GM23338 (cell line): Measurements from ENCODE around the gene CRYZL1. TPM values are rescaled to one million over a fixed set of nuclear protein-coding genes. Genes with fewer than 3 reads are reported as not detected.

Source experiments
- ATAC-seq: fragments of 200-7000 bp; cut with Tn5 transposase; 3 replicates; pipeline ENCODE4 v1.9.1; 2020
- DNase-seq: peaks from one replicate; pipeline ENCODE4 v3.0.0-alpha.2; 2015; ENCODE audit warnings: low spot score
- H2AFZ ChIP-seq: fragments of 200-600 bp; sonication (generic); 2 replicates; pipeline ENCODE4 v1.8.0; 2016; ENCODE audit warnings: antibody characterized with exemption, mild to moderate bottlenecking, moderate library complexity
- H3F3A ChIP-seq: fragments of 200-600 bp; sonication (generic); replicated peaks from 2 replicates; pipeline ENCODE4 v1.8.0; 2017; ENCODE audit warnings: antibody characterized with exemption, mixed run types, low read depth
- H3K27ac ChIP-seq: fragments of 200-600 bp; sonication (generic); 2 replicates; pipeline ENCODE4 v1.6.1; 2016; ENCODE audit warnings: low read depth
- H3K27me3 ChIP-seq: fragments of 200-600 bp; sonication (generic); 2 replicates; pipeline ENCODE4 v1.8.0; 2016; ENCODE audit warnings: mild to moderate bottlenecking, mixed run types, moderate library complexity; ENCODE audit not compliant: insufficient read depth
- H3K36me3 ChIP-seq: fragments of 200-600 bp; sonication (generic); 2 replicates; pipeline ENCODE4 v1.8.0; 2016; ENCODE audit warnings: mild to moderate bottlenecking; ENCODE audit not compliant: insufficient read depth
- H3K4me1 ChIP-seq: fragments of 200-600 bp; sonication (generic); 2 replicates; pipeline ENCODE4 v1.8.0; 2016; ENCODE audit warnings: mild to moderate bottlenecking, moderate library complexity; ENCODE audit not compliant: insufficient read depth
- H3K4me2 ChIP-seq: fragments of 200-600 bp; sonication (generic); 2 replicates; pipeline ENCODE4 v1.7.1; 2017; ENCODE audit warnings: mixed run types
- H3K4me3 ChIP-seq: fragments of 200-600 bp; sonication (generic); 2 replicates; pipeline ENCODE4 v1.6.1; 2016; ENCODE audit warnings: mixed run types
- H3K79me2 ChIP-seq: fragments of 200-600 bp; sonication (generic); replicated peaks from 2 replicates; pipeline ENCODE4 v1.8.0; 2017; ENCODE audit warnings: mild to moderate bottlenecking; ENCODE audit not compliant: insufficient read depth
- H3K9me2 ChIP-seq: fragments of 200-600 bp; sonication (generic); 2 replicates; pipeline ENCODE4 v1.8.0; 2017; ENCODE audit not compliant: insufficient read depth
- H4K20me1 ChIP-seq: fragments of 200-600 bp; sonication (generic); replicated peaks from 2 replicates; pipeline ENCODE4 v1.8.0; 2017; ENCODE audit warnings: mild to moderate bottlenecking; ENCODE audit not compliant: insufficient read depth
- H3K27ac Mint-ChIP-seq: 2 replicates; pipeline ENCODE4 v1.8.0; 2020; ENCODE audit warnings: inconsistent platforms, mild to moderate bottlenecking, moderate library complexity, mixed read lengths
- H3K27me3 Mint-ChIP-seq: 3 replicates; pipeline ENCODE4 v1.8.0; 2022; ENCODE audit warnings: low read depth, mild to moderate bottlenecking, moderate library complexity, mixed read lengths, inconsistent platforms; ENCODE audit not compliant: insufficient read depth, poor library complexity
- H3K36me3 Mint-ChIP-seq: 3 replicates; pipeline ENCODE4 v1.8.0; 2021; ENCODE audit warnings: low read depth, mild to moderate bottlenecking, inconsistent platforms, moderate library complexity, mixed read lengths
- H3K4me1 Mint-ChIP-seq: 3 replicates; pipeline ENCODE4 v1.8.0; 2020; ENCODE audit warnings: mild to moderate bottlenecking, inconsistent platforms, mixed read lengths
- H3K4me3 Mint-ChIP-seq: 3 replicates; pipeline ENCODE4 v1.8.0; 2021; ENCODE audit warnings: moderate library complexity, mild to moderate bottlenecking, inconsistent platforms, mixed read lengths
- H3K9me3 Mint-ChIP-seq: 3 replicates; pipeline ENCODE4 v1.8.0; 2020; ENCODE audit warnings: moderate library complexity, mild to moderate bottlenecking, inconsistent platforms, mixed read lengths
- CREB1 ChIP-seq: fragments of 250-450 bp; sonication (Bioruptor Pico); IDR thresholded peaks from 2 replicates; pipeline ENCODE4 v1.5.0; 2020; ENCODE audit warnings: low read depth, mild to moderate bottlenecking, moderate library complexity
- CTCF ChIP-seq, 2 experiments: fragments of 200-600 bp in 1 of 2; sonication (generic) in 1 of 2; conservative IDR thresholded peaks; 2 replicates each; pipeline versions ENCODE4 v1.5.1 to v1.6.1; 2016 to 2017; ENCODE audit warnings: antibody characterized with exemption in 2 of 2, low read depth in 2 of 2, mild to moderate bottlenecking in 2 of 2, moderate library complexity in 1 of 2
- ETS1 ChIP-seq: IDR thresholded peaks from 2 replicates; pipeline ENCODE4 v1.6.1; 2016; ENCODE audit warnings: antibody characterized with exemption
- EZH2 ChIP-seq: fragments of 200-600 bp; sonication (generic); IDR thresholded peaks from one replicate; pipeline ENCODE4 v1.8.0; 2017; ENCODE audit warnings: antibody characterized with exemption, mild to moderate bottlenecking, low read depth; ENCODE audit not compliant: unreplicated experiment
- EZH2phosphoT487 ChIP-seq: fragments of 200-600 bp; sonication (generic); IDR thresholded peaks from one replicate; pipeline ENCODE4 v1.8.1; 2018; ENCODE audit warnings: antibody characterized with exemption; ENCODE audit not compliant: unreplicated experiment
- JUNB ChIP-seq: IDR thresholded peaks from one replicate; pipeline ENCODE4 v1.6.1; 2016; ENCODE audit warnings: antibody characterized with exemption; ENCODE audit not compliant: unreplicated experiment
- NANOG ChIP-seq: IDR thresholded peaks from 2 replicates; pipeline ENCODE4 v1.6.1; 2016; ENCODE audit warnings: antibody characterized with exemption, borderline replicate concordance
- POLR2AphosphoS5 ChIP-seq: IDR thresholded peaks from 2 replicates; pipeline ENCODE4 v1.6.1; 2016; ENCODE audit warnings: antibody characterized with exemption, low read depth
- REST ChIP-seq: IDR thresholded peaks from one replicate; pipeline ENCODE4 v1.6.1; 2018; ENCODE audit warnings: antibody characterized with exemption; ENCODE audit not compliant: unreplicated experiment
- STAT1 ChIP-seq: IDR thresholded peaks from one replicate; pipeline ENCODE4 v1.6.1; 2016; ENCODE audit warnings: antibody characterized with exemption; ENCODE audit not compliant: unreplicated experiment
- ZNF114 ChIP-seq: fragments of 250-450 bp; sonication (Bioruptor Pico); IDR thresholded peaks from 2 replicates; pipeline ENCODE4 v1.5.0; 2020; ENCODE audit warnings: mild to moderate bottlenecking, moderate library complexity
- ZNF331 ChIP-seq: fragments of 250-450 bp; sonication (Bioruptor Pico); IDR thresholded peaks from 2 replicates; pipeline ENCODE4 v1.5.0; 2020; ENCODE audit warnings: low read depth, mild to moderate bottlenecking, moderate library complexity
- ZNF462 ChIP-seq: fragments of 250-450 bp; sonication (Bioruptor Pico); IDR thresholded peaks from 2 replicates; pipeline ENCODE4 v1.5.0; 2020; ENCODE audit warnings: mild to moderate bottlenecking, moderate library complexity
- polyA plus RNA-seq: library from polyadenylated mRNA; unstranded; fragments of >200 nt; fragmentation: Nextera tagmentation; extraction: Ambion mirVana; gene quantifications from 2 replicates; pipeline ENCODE4 v1.2.1, GENCODE V29; 2016
- total RNA-seq: library from RNA; depleted of rRNA; stranded (reverse); fragments of >200 nt; shearing (Covaris generic); gene quantifications from 2 replicates; pipeline ENCODE4 v1.2.3, GENCODE V29; 2014

The CRYZL1 gene
- total and polyA plus RNA-seq, 2 experiments from 2014 or later, result 23.8 to 40.5 TPM

- Mint-ChIP-seq H3K4me1 (no peaks in the 10 kb centered on the region), H3K27ac (no peak overlapping the region), H3K27me3 (peaks cover 3% of the 10 kb centered on the region), H3K9me3 (no peaks in the 10 kb centered on the region), H3K36me3 (peaks cover 8% of the 10 kb centered on the region; the same call in 2 of the 3 replicates), H3K4me3 (no peak overlapping the region)
- Histone ChIP-seq H3F3A (no peaks in the 10 kb centered on the region), H3K9me2 (no peaks in the 10 kb centered on the region), H3K79me2 (no peaks in the 10 kb centered on the region), H4K20me1 (no peaks in the 10 kb centered on the region), H3K4me1 (no peaks in the 10 kb centered on the region), H3K27me3 (no peaks in the 10 kb centered on the region), H3K27ac (no peak overlapping the region), H3K4me3 (no peak overlapping the region), H3K4me2 (no peak overlapping the region), H2AFZ (no peak overlapping the region), H3K36me3 (no peaks in the 10 kb centered on the region)
- no peak for DNase-seq
- ATAC-seq, result no peak
- TF ChIP-seq POLR2AphosphoS5 (no peak), ETS1 (no peak), EZH2phosphoT487 (no peak), REST (no peak), ZNF114 (no peak), ZNF331 (no peak), STAT1 (no peak), NANOG (no peak), CTCF (conservative IDR thresholded peaks at IDR 0.05; ENCODE audit: low read depth in 2 of 2) (no peak), ZNF462 (CRISPR knock-in tag) (no peak), JUNB (no peak), CREB1 (CRISPR knock-in tag) (no peak), EZH2 (no peak)
Measured at GRCh38 chr21:33598051-33598450, 43.5 kb downstream of the CRYZL1 start.
